HepG2 (cell line): ENCODE measurements around the gene TTLL4. TPM values are rescaled to one million over a fixed set of nuclear protein-coding genes. Genes with fewer than 3 reads are reported as not detected.

Experiments
- ATAC-seq: fragments of 200-7000 bp; cut with Tn5 transposase; 3 replicates; pipeline ENCODE4 v1.9.1; 2020; ENCODE audit warnings: mild to moderate bottlenecking, moderate library complexity
- BruUV-seq: library from RNA; stranded (reverse); fragments of 400-500 nt; replicated peaks from 2 replicates; lab custom pipeline; 2021; lab: Mats Ljungman, UMichigan
- CTCF ChIA-PET: fragments of 300-600 bp; formaldehyde crosslinking; extraction: SDS; loops from one replicate; lab custom pipeline; 2021; ENCODE audit warnings: low total read pairs, inconsistent platforms, low intra/inter-chr PET ratio; lab: Yijun Ruan, JAX
- POLR2A ChIA-PET: fragments of 350-600 bp; sonication (Branson Sonifier 250); formaldehyde crosslinking; loops from one replicate; lab custom pipeline; 2020; ENCODE audit warnings: antibody characterized with exemption, inconsistent platforms; lab: Yijun Ruan, JAX
- DNase-seq: peaks from one replicate; pipeline ENCODE4 v3.0.0-alpha.2; 2015; ENCODE audit warnings: low spot score
- FAIRE-seq: peaks from 3 replicates; lab custom pipeline; 2011; peaks lifted over from hg19 to GRCh38; lab: Jason Lieb, UNC
- H2AFZ ChIP-seq: one replicate; pipeline ENCODE4 v1.6.1; 2011; ENCODE audit warnings: low read length, inconsistent platforms
- H3K27ac ChIP-seq: fragments of 300-600 bp; 3 replicates; pipeline ENCODE4 v1.8.0; 2011; ENCODE audit warnings: mixed run types, mild to moderate bottlenecking, mixed read lengths, low read length, inconsistent platforms; ENCODE audit not compliant: insufficient read depth; ENCODE audit errors: extremely low read length
- H3K27me3 ChIP-seq, 2 experiments: fragments of 200-600 bp in 1 of 2; 2 replicates in 1 of 2; 3 replicates in 1 of 2; pipeline versions ENCODE4 v1.6.0 to v1.8.0; 2011; ENCODE audit warnings: low read length in 2 of 2, mild to moderate bottlenecking in 2 of 2, moderate library complexity in 2 of 2, inconsistent platforms in 1 of 2; ENCODE audit not compliant: insufficient read depth in 2 of 2, control insufficient read depth in 1 of 2
- H3K36me3 ChIP-seq, 2 experiments: fragments of 200-600 bp in 1 of 2; replicated peaks in 1 of 2; 2 replicates in 1 of 2; 3 replicates in 1 of 2; pipeline versions ENCODE4 v1.5.1 to v1.8.0; 2011; ENCODE audit warnings: low read length in 2 of 2, inconsistent platforms in 1 of 2; ENCODE audit not compliant: insufficient read depth in 2 of 2, control insufficient read depth in 1 of 2
- H3K4me1 ChIP-seq: 2 replicates; pipeline ENCODE4 v1.5.1; 2012; ENCODE audit warnings: low read length, inconsistent platforms; ENCODE audit not compliant: insufficient read depth
- H3K4me2 ChIP-seq: 2 replicates; pipeline ENCODE4 v1.6.0; 2011; ENCODE audit warnings: low read depth, low read length, inconsistent platforms
- H3K4me3 ChIP-seq, 3 experiments: fragments of 200-600 bp in 1 of 3; sonication (generic), shearing (Covaris generic) in 1 of 3; replicated peaks in 1 of 3; 2 replicates each; pipeline ENCODE4 v1.5.1; 2011 to 2016; ENCODE audit warnings: low read length in 3 of 3, inconsistent platforms in 2 of 3, low read depth in 2 of 3, mild to moderate bottlenecking in 2 of 3, control low read depth in 1 of 3, mixed read lengths in 1 of 3; ENCODE audit not compliant: insufficient read depth in 1 of 3
- H3K79me2 ChIP-seq: one replicate; pipeline ENCODE4 v1.6.1; 2011; ENCODE audit warnings: low read length, inconsistent platforms; ENCODE audit not compliant: insufficient read depth
- H3K9ac ChIP-seq: 2 replicates; pipeline ENCODE4 v1.6.0; 2011; ENCODE audit warnings: mild to moderate bottlenecking, low read depth, low read length, inconsistent platforms; ENCODE audit not compliant: insufficient read depth
- H3K9me3 ChIP-seq: 2 replicates; pipeline ENCODE4 v1.5.1; 2012; ENCODE audit warnings: mild to moderate bottlenecking, low read length
- H4K20me1 ChIP-seq: 2 replicates; pipeline ENCODE4 v1.6.0; 2011; ENCODE audit warnings: inconsistent platforms, mild to moderate bottlenecking, low read length, moderate library complexity; ENCODE audit not compliant: insufficient read depth
- AGO2 ChIP-seq: fragments of 200-400 bp; formaldehyde crosslinking; optimal IDR thresholded peaks from 2 replicates; pipeline ENCODE3; 2017; ENCODE audit warnings: mild to moderate bottlenecking, low read depth, low read length, moderate library complexity
- CEBPB ChIP-seq: IDR thresholded peaks from 2 replicates; pipeline ENCODE4 v1.6.1; 2011; ENCODE audit warnings: low read depth, low read length, improper control_type of control experiment, borderline replicate concordance
- FIP1L1 ChIP-seq: fragments of 200-400 bp; formaldehyde crosslinking; IDR thresholded peaks from 2 replicates; pipeline ENCODE4 v1.6.1; 2018; ENCODE audit warnings: low read depth, mild to moderate bottlenecking, low read length, moderate library complexity, borderline replicate concordance; ENCODE audit not compliant: insufficient read depth
- KDM2A ChIP-seq: sonication (generic); formaldehyde crosslinking; IDR thresholded peaks from 2 replicates; pipeline ENCODE4 v1.4.0; 2020; ENCODE audit warnings: low read depth, missing genetic modification reagents, borderline replicate concordance
- SP1 ChIP-seq, 2 experiments: fragments of 450-650 bp in 1 of 2; sonication (generic) in 1 of 2; formaldehyde crosslinking in 1 of 2; IDR thresholded peaks; 2 replicates each; pipeline versions ENCODE4 v1.4.0 to v1.6.1; 2016 to 2020; ENCODE audit warnings: missing genetic modification reagents in 1 of 2
- WIZ ChIP-seq: sonication (generic); formaldehyde crosslinking; IDR thresholded peaks from 2 replicates; pipeline ENCODE4 v1.5.1; 2020; ENCODE audit warnings: mild to moderate bottlenecking, missing genetic modification reagents
- ZBTB38 ChIP-seq: sonication (generic); formaldehyde crosslinking; IDR thresholded peaks from 2 replicates; pipeline ENCODE4 v1.5.1; 2020; ENCODE audit warnings: mild to moderate bottlenecking, missing genetic modification reagents
- ZC3H4 ChIP-seq: sonication (generic); formaldehyde crosslinking; IDR thresholded peaks from 2 replicates; pipeline ENCODE4 v1.4.0; 2020; ENCODE audit warnings: missing genetic modification reagents, borderline replicate concordance
- ZFP82 ChIP-seq: sonication (generic); formaldehyde crosslinking; IDR thresholded peaks from 2 replicates; pipeline ENCODE4 v1.5.1; 2020; ENCODE audit warnings: mild to moderate bottlenecking, missing genetic modification reagents, borderline replicate concordance
- ZNF329 ChIP-seq: sonication (generic); formaldehyde crosslinking; IDR thresholded peaks from 2 replicates; pipeline ENCODE4 v1.9.0; 2021; ENCODE audit warnings: low read depth, mild to moderate bottlenecking, missing genetic modification reagents
- ZNF510 ChIP-seq: sonication (generic); formaldehyde crosslinking; IDR thresholded peaks from 2 replicates; pipeline ENCODE4 v1.4.0; 2020; ENCODE audit warnings: low read depth, mild to moderate bottlenecking, missing genetic modification reagents
- ZNF550 ChIP-seq: sonication (generic); formaldehyde crosslinking; IDR thresholded peaks from 2 replicates; pipeline ENCODE4 v1.4.0; 2020; ENCODE audit warnings: mild to moderate bottlenecking, missing genetic modification reagents, borderline replicate concordance
- ZNF619 ChIP-seq: sonication (generic); formaldehyde crosslinking; IDR thresholded peaks from 2 replicates; pipeline ENCODE4 v1.4.0; 2020; ENCODE audit warnings: mild to moderate bottlenecking, missing genetic modification reagents
- ZNF768 ChIP-seq: sonication (generic); formaldehyde crosslinking; IDR thresholded peaks from 2 replicates; pipeline ENCODE4 v1.4.0; 2020; ENCODE audit warnings: missing genetic modification reagents
- ZSCAN9 ChIP-seq: IDR thresholded peaks from 2 replicates; pipeline ENCODE4 v1.6.1; 2016; ENCODE audit warnings: borderline replicate concordance
- WGBS: methylation state at CpG from one replicate; pipeline ENCODE4 v1.1.6; 2017; ENCODE audit warnings: low lambda C conversion rate; 5-methylcytosine and 5-hydroxymethylcytosine counted together
- in situ Hi-C: cut with HindIII; loops from 2 replicates; pipeline ENCODE4 v1.10.0; 2017; ENCODE audit warnings: low pct_unique_long_range_greater_than_20kb; ENCODE audit not compliant: extremely low pct_ligation_motif_present
- intact Hi-C: fragments of 100-400 bp; cut with micrococcal nuclease; formaldehyde crosslinking; loops from one replicate; pipeline ENCODE4 v1.10.0; 2022; ENCODE audit not compliant: unreplicated experiment
- polyA plus RNA-seq, 8 experiments: library from polyadenylated mRNA; depleted of rRNA in 3 of 8; stranded (reverse) in 7 of 8; unstranded in 1 of 8; fragments of >200 nt; fragmentation: Illumina TruSeq in 4 of 8; extraction: Trizol in 4 of 8; gene quantifications; 2 replicates each; pipeline versions ENCODE4 v1.2.1 to v1.2.3, GENCODE V29; 2011 to 2016; ENCODE audit warnings: low read depth in 4 of 8, missing spikeins in 1 of 8, mixed read lengths in 1 of 8; ENCODE audit not compliant: insufficient read depth in 1 of 8
- total RNA-seq, 5 experiments: library from RNA; depleted of rRNA; stranded (reverse); fragments of >200 nt; fragmentation: Illumina TruSeq; extraction: Trizol; gene quantifications; 2 replicates each; pipeline ENCODE4 v1.2.3, GENCODE V29; 2016; ENCODE audit warnings: low read depth in 1 of 5
- TF ChIP-seq, protein P1 (sequence below): sonication (generic); formaldehyde crosslinking; IDR thresholded peaks from 2 replicates; pipeline ENCODE4 v1.5.0; 2020; ENCODE audit warnings: missing genetic modification reagents
- TF ChIP-seq, protein P2 (sequence below): IDR thresholded peaks from 2 replicates; pipeline ENCODE4 v1.6.1; 2016
- TF ChIP-seq, protein P3 (sequence below), 2 experiments: sonication (generic) in 1 of 2; formaldehyde crosslinking in 1 of 2; IDR thresholded peaks; 2 replicates each; pipeline versions ENCODE4 v1.4.0 to v1.6.1; 2016 to 2020; ENCODE audit warnings: borderline replicate concordance in 1 of 2, low read depth in 1 of 2, mild to moderate bottlenecking in 1 of 2, missing genetic modification reagents in 1 of 2

TTLL4 gene
- total and polyA plus RNA-seq, 2 of the 13 experiments (the other 11 are each of a cell fraction or from before 2014, with no cell fraction given), result 77.5 to 84.6 TPM

GRCh38 chr2:218754781-218755180 lies 44.1 kb downstream of the TTLL4 start:
- Histone ChIP-seq H3K9me3 (no peaks in the 10 kb centered on the region), H4K20me1 (no peaks in the 10 kb centered on the region), H3K27me3 (no peaks in the 10 kb centered on the region), H3K4me1 (peaks cover 95% of the 10 kb centered on the region), H2AFZ (no peak overlapping the region), H3K9ac (peak overlapping the region; percentile 75), H3K79me2 (peaks cover 3% of the 10 kb centered on the region), H3K4me2 (peak overlapping the region; percentile 83), H3K4me3 (peak overlapping the region in 1 of 3 experiments; percentile 51; a peak in 2 of 6 replicates), H3K36me3 (peaks cover 24 to 45% of the 10 kb centered on the region in 2 experiments), H3K27ac (peak overlapping the region; percentile 96)
- FAIRE-seq (no peak), DNase-seq (no peak), ATAC-seq (no peak)
- intact Hi-C loops, result loop anchor here (1.0 to 2.0 kb wide), 5 partner anchors 8 to 52 kb away; partner anchors contain the start of genes CYP27A1 and TTLL4
- ChIA-PET POLR2A (interaction anchor here (0.5 to 8.6 kb wide), 14 partner anchors 9 to 471 kb away, joined by 3 to 218 read pairs (median 4); partner anchors contain the start of genes CYP27A1, RNF25, STK36 and TTLL4), CTCF (interaction anchor here (1.0 kb wide), 1 partner anchor 27 kb away, joined by 4 read pairs; no protein-coding TSS in a partner anchor)
- in situ Hi-C loops, result no loop called here
- WGBS, result 63% methylated on average over 7 of the region's 7 CpGs
- BruUV-seq, result no TSS peak
- TF ChIP-seq KDM2A (CRISPR knock-in tag) (no peak), CEBPB (no peak), ZNF550 (CRISPR knock-in tag) (no peak), ZSCAN9 (no peak), ZNF768 (CRISPR knock-in tag) (no peak), SP1 (IDR thresholded peaks at IDR 0.05) (no peak), SP1 (CRISPR knock-in tag; IDR thresholded peaks at IDR 0.05) (no peak), ZNF619 (no peak), ZBTB38 (CRISPR knock-in tag) (peak; percentile 63; the same call in 1 of the 2 replicates), ZNF329 (CRISPR knock-in tag) (no peak), AGO2 (no peak), WIZ (CRISPR knock-in tag) (no peak), ZC3H4 (CRISPR knock-in tag) (peak; percentile 89; the same call in 1 of the 2 replicates), ZFP82 (0 out of 2 replicates have a peak, but pooled peaks have one; percentile 49), ZNF510 (CRISPR knock-in tag) (0 out of 2 replicates have a peak, but pooled peaks have one; percentile 12), FIP1L1 (no peak)
- TF ChIP-seq, protein P1, sequence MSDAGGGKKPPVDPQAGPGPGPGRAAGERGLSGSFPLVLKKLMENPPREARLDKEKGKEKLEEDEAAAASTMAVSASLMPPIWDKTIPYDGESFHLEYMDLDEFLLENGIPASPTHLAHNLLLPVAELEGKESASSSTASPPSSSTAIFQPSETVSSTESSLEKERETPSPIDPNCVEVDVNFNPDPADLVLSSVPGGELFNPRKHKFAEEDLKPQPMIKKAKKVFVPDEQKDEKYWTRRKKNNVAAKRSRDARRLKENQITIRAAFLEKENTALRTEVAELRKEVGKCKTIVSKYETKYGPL (CRISPR knock-in tag), result no peak
- TF ChIP-seq, protein P2, sequence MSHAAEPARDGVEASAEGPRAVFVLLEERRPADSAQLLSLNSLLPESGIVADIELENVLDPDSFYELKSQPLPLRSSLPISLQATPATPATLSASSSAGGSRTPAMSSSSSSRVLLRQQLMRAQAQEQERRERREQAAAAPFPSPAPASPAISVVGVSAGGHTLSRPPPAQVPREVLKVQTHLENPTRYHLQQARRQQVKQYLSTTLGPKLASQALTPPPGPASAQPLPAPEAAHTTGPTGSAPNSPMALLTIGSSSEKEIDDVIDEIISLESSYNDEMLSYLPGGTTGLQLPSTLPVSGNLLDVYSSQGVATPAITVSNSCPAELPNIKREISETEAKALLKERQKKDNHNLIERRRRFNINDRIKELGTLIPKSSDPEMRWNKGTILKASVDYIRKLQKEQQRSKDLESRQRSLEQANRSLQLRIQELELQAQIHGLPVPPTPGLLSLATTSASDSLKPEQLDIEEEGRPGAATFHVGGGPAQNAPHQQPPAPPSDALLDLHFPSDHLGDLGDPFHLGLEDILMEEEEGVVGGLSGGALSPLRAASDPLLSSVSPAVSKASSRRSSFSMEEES, result no peak
- TF ChIP-seq, protein P3, sequence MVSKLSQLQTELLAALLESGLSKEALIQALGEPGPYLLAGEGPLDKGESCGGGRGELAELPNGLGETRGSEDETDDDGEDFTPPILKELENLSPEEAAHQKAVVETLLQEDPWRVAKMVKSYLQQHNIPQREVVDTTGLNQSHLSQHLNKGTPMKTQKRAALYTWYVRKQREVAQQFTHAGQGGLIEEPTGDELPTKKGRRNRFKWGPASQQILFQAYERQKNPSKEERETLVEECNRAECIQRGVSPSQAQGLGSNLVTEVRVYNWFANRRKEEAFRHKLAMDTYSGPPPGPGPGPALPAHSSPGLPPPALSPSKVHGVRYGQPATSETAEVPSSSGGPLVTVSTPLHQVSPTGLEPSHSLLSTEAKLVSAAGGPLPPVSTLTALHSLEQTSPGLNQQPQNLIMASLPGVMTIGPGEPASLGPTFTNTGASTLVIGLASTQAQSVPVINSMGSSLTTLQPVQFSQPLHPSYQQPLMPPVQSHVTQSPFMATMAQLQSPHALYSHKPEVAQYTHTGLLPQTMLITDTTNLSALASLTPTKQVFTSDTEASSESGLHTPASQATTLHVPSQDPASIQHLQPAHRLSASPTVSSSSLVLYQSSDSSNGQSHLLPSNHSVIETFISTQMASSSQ (IDR thresholded peaks at IDR 0.05; ENCODE audit: low read depth), result no peak
- TF ChIP-seq, protein P3 (CRISPR knock-in tag; IDR thresholded peaks at IDR 0.05; ENCODE audit: borderline replicate concordance), result no peak
